ENCODE results near the gene INHBB. TPM values are rescaled to one million over a fixed set of nuclear protein-coding genes. Genes with fewer than 3 reads are reported as not detected.
"Not testable (repeated sequence)": the region's sequence is repeated elsewhere in the genome, so short reads cannot be mapped to it uniquely, and the experiment has no call there.

Gene INHBB
- total RNA-seq: 11.3 and 21.1 TPM in 2 replicates

GRCh38 chr2:120346026-120346666 lies at the start of gene INHBB:
TSS of gene INHBB (plus strand) at chr2:120346136. CDS start at chr2:120346189, 53 bp downstream.
- DNase-seq (ENCODE audit: low read depth in 2 of 2): peak in 1 of 2 donors; percentile 51

- DNase-seq (ENCODE audit: low read depth in 2 of 2): no peak
Observed at GRCh38 chr2:120298173-120298835, 47.6 kb upstream of the INHBB start.

- no peak for DNase-seq (ENCODE audit: low read depth in 2 of 2)
Observed at GRCh38 chr2:120299004-120299403, 46.9 kb upstream of the INHBB start.

GRCh38 chr2:120299561-120299960 lies 46.4 kb upstream of the INHBB start:
- DNase-seq (ENCODE audit: low read depth in 2 of 2): no peak

- DNase-seq (ENCODE audit: low read depth in 2 of 2): no peak
Observed at GRCh38 chr2:120300385-120300784, 45.6 kb upstream of the INHBB start.

GRCh38 chr2:120301284-120301683 lies 44.7 kb upstream of the INHBB start:
- DNase-seq (ENCODE audit: low read depth in 2 of 2): no peak

GRCh38 chr2:120302301-120302700 lies 43.6 kb upstream of the INHBB start:
- DNase-seq (ENCODE audit: low read depth in 2 of 2): no peak

GRCh38 chr2:120303177-120303576 lies 42.8 kb upstream of the INHBB start:
- no peak for DNase-seq (ENCODE audit: low read depth in 2 of 2)

GRCh38 chr2:120305296-120305695 lies 40.6 kb upstream of the INHBB start:
- peak in 1 of 2 donors; percentile 24 for DNase-seq (ENCODE audit: low read depth in 2 of 2)

- no peak for DNase-seq (ENCODE audit: low read depth in 2 of 2)
Observed at GRCh38 chr2:120305937-120306490, 39.9 kb upstream of the INHBB start.

GRCh38 chr2:120307482-120307881 lies 38.5 kb upstream of the INHBB start:
- no peak for DNase-seq (ENCODE audit: low read depth in 2 of 2)

GRCh38 chr2:120308038-120308910 lies 37.7 kb upstream of the INHBB start:
- no peak for DNase-seq (ENCODE audit: low read depth in 2 of 2)

- DNase-seq (ENCODE audit: low read depth in 2 of 2): no peak
Observed at GRCh38 chr2:120310136-120310535, 35.8 kb upstream of the INHBB start.

GRCh38 chr2:120310841-120311240 lies 35.1 kb upstream of the INHBB start:
- DNase-seq (ENCODE audit: low read depth in 2 of 2): not testable (repeated sequence)

GRCh38 chr2:120312076-120312475 lies 33.9 kb upstream of the INHBB start:
- no peak for DNase-seq (ENCODE audit: low read depth in 2 of 2)

- DNase-seq (ENCODE audit: low read depth in 2 of 2): peak; percentile 88 to 90
Observed at GRCh38 chr2:120312860-120313694, 32.9 kb upstream of the INHBB start.

- DNase-seq (ENCODE audit: low read depth in 2 of 2): no peak
Observed at GRCh38 chr2:120313695-120314615, 32.0 kb upstream of the INHBB start.

GRCh38 chr2:120314690-120315366 lies 31.1 kb upstream of the INHBB start:
- DNase-seq (ENCODE audit: low read depth in 2 of 2): peak in 1 of 2 donors; percentile 79

GRCh38 chr2:120315367-120316033 lies 30.4 kb upstream of the INHBB start:
- DNase-seq (ENCODE audit: low read depth in 2 of 2): no peak

Data from lung microvascular endothelial cell (primary cell).